ENCODE data around the gene WWC2.
A peak's percentile ranks its signal among the peaks of the same experiment; 100 is the strongest.

The WWC2 gene

GRCh38 chr4:183211533-183211932 lies 112.5 kb downstream of the WWC2 start:
- no peak for DNase-seq

- DNase-seq = no peak
These were observed 114.9 kb downstream of the WWC2 start for GRCh38 chr4:183213996-183214395.

GRCh38 chr4:183214912-183215488 lies 115.9 kb downstream of the WWC2 start:
- no peak for DNase-seq

- DNase-seq = no peak
These were observed 121.2 kb downstream of the WWC2 start for GRCh38 chr4:183220236-183220635.

- no peak for DNase-seq
These were observed 124.0 kb downstream of the WWC2 start for GRCh38 chr4:183223053-183223452.

GRCh38 chr4:183229397-183229796 lies 130.3 kb downstream of the WWC2 start:
- no peak for DNase-seq

- no peak for DNase-seq
These were observed 141.7 kb downstream of the WWC2 start for GRCh38 chr4:183240581-183241321.

- DNase-seq = no peak
These were observed 142.2 kb downstream of the WWC2 start for GRCh38 chr4:183241322-183241640.

GRCh38 chr4:183241721-183242151 lies 142.7 kb downstream of the WWC2 start:
- DNase-seq = no peak

GRCh38 chr4:183242291-183242690 lies 143.2 kb downstream of the WWC2 start:
- DNase-seq = no peak

- DNase-seq = no peak
These were observed 145.0 kb downstream of the WWC2 start for GRCh38 chr4:183244019-183244418.

GRCh38 chr4:183244506-183244905 lies 145.4 kb downstream of the WWC2 start:
- no peak for DNase-seq

GRCh38 chr4:183248201-183248600 lies 149.1 kb downstream of the WWC2 start:
- no peak for DNase-seq

GRCh38 chr4:183249854-183250253 lies 150.8 kb downstream of the WWC2 start:
- DNase-seq = peak; percentile 17

GRCh38 chr4:183250831-183251230 lies 151.8 kb downstream of the WWC2 start:
- DNase-seq = no peak

GRCh38 chr4:183252959-183253358 lies 153.9 kb downstream of the WWC2 start:
- DNase-seq = no peak

- no peak for DNase-seq
These were observed 154.4 kb downstream of the WWC2 start for GRCh38 chr4:183253451-183253850.

GRCh38 chr4:183254162-183254561 lies 155.1 kb downstream of the WWC2 start:
- no peak for DNase-seq

- DNase-seq = no peak
These were observed 156.4 kb downstream of the WWC2 start for GRCh38 chr4:183255487-183255886.

GRCh38 chr4:183256343-183256742 lies 157.3 kb downstream of the WWC2 start:
- no peak for DNase-seq

GRCh38 chr4:183256756-183257385 lies 157.8 kb downstream of the WWC2 start:
- peak; percentile 14 for DNase-seq

GRCh38 chr4:183257808-183258207 lies 158.8 kb downstream of the WWC2 start:
- DNase-seq = no peak

- DNase-seq = no peak
These were observed 161.6 kb downstream of the WWC2 start for GRCh38 chr4:183260491-183261151.

Data from CD4-positive, alpha-beta T cell treated with Interleukin-17A for 1 hour (primary cell).